Panc1 (cell line): ENCODE data around the gene PRKG1. TPM values are rescaled to one million over a fixed set of nuclear protein-coding genes. Genes with fewer than 3 reads are reported as not detected.

ENCODE experiments used
- ATAC-seq: fragments of 200-7000 bp; cut with Tn5 transposase; 2 replicates; pipeline ENCODE4 v1.9.1; 2020; ENCODE audit warnings: mild to moderate bottlenecking, moderate library complexity
- BruUV-seq: library from RNA; stranded (reverse); fragments of 400-500 nt; replicated peaks from 2 replicates; lab custom pipeline; 2021; lab: Mats Ljungman, UMichigan
- CTCF ChIA-PET: fragments of 300-600 bp; sonication (Branson Sonifier 250); formaldehyde crosslinking; loops from one replicate; lab custom pipeline; 2022; ENCODE audit warnings: antibody characterized with exemption; lab: Charles Lee
- POLR2A ChIA-PET: fragments of 300-600 bp; sonication (Branson Sonifier 250); formaldehyde crosslinking; loops from one replicate; lab custom pipeline; 2022; ENCODE audit warnings: antibody characterized with exemption; lab: Charles Lee
- DNase-seq: peaks from one replicate; pipeline ENCODE4 v3.0.0-alpha.2; 2010; ENCODE audit warnings: low read depth, low spot score
- H3K27ac ChIP-seq: 2 replicates; pipeline ENCODE4 v1.5.1; 2011; ENCODE audit warnings: mild to moderate bottlenecking, low read length, inconsistent platforms
- H3K27me3 ChIP-seq: fragments of 200-500 bp; sonication (Bioruptor generic); 2 replicates; pipeline ENCODE4 v1.6.0; 2014; ENCODE audit warnings: low read length, inconsistent platforms; ENCODE audit not compliant: control insufficient read depth, insufficient read depth
- H3K36me3 ChIP-seq: fragments of 200-500 bp; sonication (Bioruptor generic); 2 replicates; pipeline ENCODE4 v1.5.1; 2014; ENCODE audit warnings: inconsistent platforms, mild to moderate bottlenecking, low read length, moderate library complexity; ENCODE audit not compliant: control insufficient read depth, insufficient read depth
- H3K4me1 ChIP-seq: 2 replicates; pipeline ENCODE4 v1.5.1; 2011; ENCODE audit warnings: inconsistent platforms, mild to moderate bottlenecking, low read length, moderate library complexity; ENCODE audit not compliant: control insufficient read depth, insufficient read depth
- H3K4me3 ChIP-seq, 2 experiments: 2 replicates each; pipeline ENCODE4 v1.5.1; 2011 to 2012; ENCODE audit warnings: low read depth in 2 of 2, low read length in 2 of 2, mild to moderate bottlenecking in 2 of 2, inconsistent platforms in 1 of 2, moderate library complexity in 1 of 2
- H3K9me3 ChIP-seq: fragments of 200-500 bp; sonication (Bioruptor generic); 2 replicates; pipeline ENCODE4 v1.5.1; 2014; ENCODE audit warnings: low read depth, mild to moderate bottlenecking, inconsistent platforms, low read length, moderate library complexity; ENCODE audit not compliant: control insufficient read depth, insufficient read depth
- POLR2AphosphoS5 ChIP-seq: IDR thresholded peaks from 2 replicates; pipeline ENCODE4 v1.6.1; 2012; ENCODE audit warnings: mild to moderate bottlenecking, low read depth, low read length, moderate library complexity
- SIN3A ChIP-seq: IDR thresholded peaks from 2 replicates; pipeline ENCODE4 v1.6.1; 2012; ENCODE audit warnings: low read depth, mild to moderate bottlenecking, low read length, moderate library complexity, borderline replicate concordance; ENCODE audit not compliant: insufficient read depth
- TCF7L2 ChIP-seq: IDR thresholded peaks from 2 replicates; pipeline ENCODE4 v1.6.1; 2011; ENCODE audit warnings: mild to moderate bottlenecking, low read depth, low read length, inconsistent platforms
- in situ Hi-C: cut with HindIII; loops from 2 replicates; pipeline ENCODE4 v1.10.0; 2016; ENCODE audit warnings: low sequenced_read_pairs, low pct_unique_long_range_greater_than_20kb
- intact Hi-C: fragments of 100-400 bp; cut with micrococcal nuclease; formaldehyde crosslinking; loops from one replicate; pipeline ENCODE4 v1.10.0; 2022; ENCODE audit not compliant: unreplicated experiment
- total RNA-seq: library from RNA; stranded (reverse); gene quantifications from one replicate; pipeline ENCODE4 v1.2.1, GENCODE V29; 2021; ENCODE audit not compliant: unreplicated experiment
- TF ChIP-seq, protein P1 (sequence below), 2 experiments: IDR thresholded peaks; 2 replicates each; pipeline ENCODE4 v1.6.1; 2011 to 2012; ENCODE audit warnings: low read depth in 2 of 2, control low read depth in 1 of 2, low read length in 1 of 2, mild to moderate bottlenecking in 1 of 2, moderate library complexity in 1 of 2; ENCODE audit not compliant: insufficient read depth in 1 of 2
- TF ChIP-seq, protein P2 (sequence below): fragments of 450-650 bp; IDR thresholded peaks from 2 replicates; pipeline ENCODE4 v1.5.1; 2017; ENCODE audit warnings: mild to moderate bottlenecking

The PRKG1 gene
- total RNA-seq, 1 experiment from 2014 or later: 0.92 TPM

GRCh38 chr10:52318136-52318701 is 1243.9 kb downstream of the PRKG1 start:
- DNase-seq (no peak), ATAC-seq (peak; percentile 31)
- BruUV-seq: TSS peak; percentile 98

DNA sequence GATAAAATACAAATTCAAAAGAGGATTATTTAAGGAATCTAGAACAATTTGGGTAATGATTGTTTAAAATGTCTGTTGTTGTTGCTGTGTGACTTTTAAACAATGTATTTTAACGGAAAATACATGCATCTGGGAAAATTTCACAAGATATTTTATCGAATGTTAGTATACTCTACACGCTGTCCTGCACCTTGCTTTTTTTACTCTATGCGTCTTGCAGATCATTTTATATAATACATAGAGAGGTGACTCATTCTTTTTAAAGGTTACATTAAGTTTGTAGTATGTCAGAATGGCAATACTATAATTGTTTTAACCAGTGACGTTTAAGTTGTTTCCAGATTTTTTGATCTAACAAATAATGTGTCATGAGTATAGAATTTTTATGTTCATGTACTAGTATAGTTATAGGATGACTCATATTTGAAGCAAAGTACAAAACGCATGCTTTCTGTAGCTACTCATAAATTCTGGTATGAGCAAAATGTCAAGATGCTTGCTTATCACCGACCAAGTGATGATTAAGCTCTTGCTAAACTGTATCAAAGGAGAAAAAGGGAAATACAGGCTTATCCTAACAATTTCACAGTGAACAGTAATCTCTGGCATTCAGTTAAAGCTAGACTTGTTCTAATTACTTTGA is 1244.7 kb downstream of the PRKG1 start:
- BruUV-seq: no TSS peak
- Histone ChIP-seq H3K4me1 (peaks cover 34% of the 10 kb centered on the region), H3K4me3 (peak overlapping the region; percentile 91 to 97; a peak in 3 of 4 replicates), H3K9me3 (peaks cover 36% of the 10 kb centered on the region; the same call in 1 of the 2 replicates), H3K36me3 (peaks cover 27% of the 10 kb centered on the region), H3K27ac (peak overlapping the region; percentile 100), H3K27me3 (no peaks in the 10 kb centered on the region)
- POLR2A ChIA-PET: no interaction called here
- in situ Hi-C loops: no loop called here
- CTCF ChIA-PET: no interaction called here
- ATAC-seq: peak; percentile 68
- TF ChIP-seq SIN3A (no peak), POLR2AphosphoS5 (peak; percentile 92), TCF7L2 (peak; percentile 93)
- TF ChIP-seq, protein P1, sequence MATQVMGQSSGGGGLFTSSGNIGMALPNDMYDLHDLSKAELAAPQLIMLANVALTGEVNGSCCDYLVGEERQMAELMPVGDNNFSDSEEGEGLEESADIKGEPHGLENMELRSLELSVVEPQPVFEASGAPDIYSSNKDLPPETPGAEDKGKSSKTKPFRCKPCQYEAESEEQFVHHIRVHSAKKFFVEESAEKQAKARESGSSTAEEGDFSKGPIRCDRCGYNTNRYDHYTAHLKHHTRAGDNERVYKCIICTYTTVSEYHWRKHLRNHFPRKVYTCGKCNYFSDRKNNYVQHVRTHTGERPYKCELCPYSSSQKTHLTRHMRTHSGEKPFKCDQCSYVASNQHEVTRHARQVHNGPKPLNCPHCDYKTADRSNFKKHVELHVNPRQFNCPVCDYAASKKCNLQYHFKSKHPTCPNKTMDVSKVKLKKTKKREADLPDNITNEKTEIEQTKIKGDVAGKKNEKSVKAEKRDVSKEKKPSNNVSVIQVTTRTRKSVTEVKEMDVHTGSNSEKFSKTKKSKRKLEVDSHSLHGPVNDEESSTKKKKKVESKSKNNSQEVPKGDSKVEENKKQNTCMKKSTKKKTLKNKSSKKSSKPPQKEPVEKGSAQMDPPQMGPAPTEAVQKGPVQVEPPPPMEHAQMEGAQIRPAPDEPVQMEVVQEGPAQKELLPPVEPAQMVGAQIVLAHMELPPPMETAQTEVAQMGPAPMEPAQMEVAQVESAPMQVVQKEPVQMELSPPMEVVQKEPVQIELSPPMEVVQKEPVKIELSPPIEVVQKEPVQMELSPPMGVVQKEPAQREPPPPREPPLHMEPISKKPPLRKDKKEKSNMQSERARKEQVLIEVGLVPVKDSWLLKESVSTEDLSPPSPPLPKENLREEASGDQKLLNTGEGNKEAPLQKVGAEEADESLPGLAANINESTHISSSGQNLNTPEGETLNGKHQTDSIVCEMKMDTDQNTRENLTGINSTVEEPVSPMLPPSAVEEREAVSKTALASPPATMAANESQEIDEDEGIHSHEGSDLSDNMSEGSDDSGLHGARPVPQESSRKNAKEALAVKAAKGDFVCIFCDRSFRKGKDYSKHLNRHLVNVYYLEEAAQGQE (IDR thresholded peaks at IDR 0.05; ENCODE audit: insufficient read depth in 1 of 2, low read depth in 2 of 2, low read length in 1 of 2): 0 out of 4 replicates have a peak, but pooled peaks of 1 of the 2 experiments have one; percentile 35
- peak; percentile 92 for DNase-seq
- intact Hi-C loops: loop anchor here (1.0 to 5.0 kb wide), 3 partner anchors 124 to 463 kb away; no protein-coding TSS in a partner anchor

More at GRCh38 chr10:52318136-52318701, 1243.9 kb downstream of the PRKG1 start:
- CTCF ChIA-PET: interaction anchor here (0.5 kb wide), 1 partner anchor 147 kb away, joined by 3 read pairs; no protein-coding TSS in a partner anchor
- Histone ChIP-seq H3K36me3 (peaks cover 27% of the 10 kb centered on the region), H3K27me3 (no peaks in the 10 kb centered on the region), H3K27ac (peak overlapping the region; percentile 100), H3K4me1 (peaks cover 34% of the 10 kb centered on the region), H3K9me3 (peaks cover 29% of the 10 kb centered on the region; the same call in 1 of the 2 replicates), H3K4me3 (peak overlapping the region; percentile 91 to 97)
- no peak for TF ChIP-seq TCF7L2
- TF ChIP-seq SIN3A: no peak; the same call in 1 of the 2 replicates
- TF ChIP-seq, protein P2, sequence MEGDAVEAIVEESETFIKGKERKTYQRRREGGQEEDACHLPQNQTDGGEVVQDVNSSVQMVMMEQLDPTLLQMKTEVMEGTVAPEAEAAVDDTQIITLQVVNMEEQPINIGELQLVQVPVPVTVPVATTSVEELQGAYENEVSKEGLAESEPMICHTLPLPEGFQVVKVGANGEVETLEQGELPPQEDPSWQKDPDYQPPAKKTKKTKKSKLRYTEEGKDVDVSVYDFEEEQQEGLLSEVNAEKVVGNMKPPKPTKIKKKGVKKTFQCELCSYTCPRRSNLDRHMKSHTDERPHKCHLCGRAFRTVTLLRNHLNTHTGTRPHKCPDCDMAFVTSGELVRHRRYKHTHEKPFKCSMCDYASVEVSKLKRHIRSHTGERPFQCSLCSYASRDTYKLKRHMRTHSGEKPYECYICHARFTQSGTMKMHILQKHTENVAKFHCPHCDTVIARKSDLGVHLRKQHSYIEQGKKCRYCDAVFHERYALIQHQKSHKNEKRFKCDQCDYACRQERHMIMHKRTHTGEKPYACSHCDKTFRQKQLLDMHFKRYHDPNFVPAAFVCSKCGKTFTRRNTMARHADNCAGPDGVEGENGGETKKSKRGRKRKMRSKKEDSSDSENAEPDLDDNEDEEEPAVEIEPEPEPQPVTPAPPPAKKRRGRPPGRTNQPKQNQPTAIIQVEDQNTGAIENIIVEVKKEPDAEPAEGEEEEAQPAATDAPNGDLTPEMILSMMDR: no peak
- TF ChIP-seq POLR2AphosphoS5: peak; percentile 88
- TF ChIP-seq, protein P1 (IDR thresholded peaks at IDR 0.05; ENCODE audit: insufficient read depth in 1 of 2, low read depth in 2 of 2, low read length in 1 of 2): no peak
- in situ Hi-C loops: no loop called here
- intact Hi-C loops: loop anchor here (1.0 to 5.0 kb wide), 3 partner anchors 125 to 464 kb away; no protein-coding TSS in a partner anchor
- POLR2A ChIA-PET: no interaction called here
